ENCODE data around the gene SLC16A4. TPM values are rescaled to one million over a fixed set of nuclear protein-coding genes. Genes with fewer than 3 reads are reported as not detected.

Gene SLC16A4
- total and polyA plus RNA-seq, 10 donors = 1.5 to 6.9 (median 4.8) TPM

GRCh38 chr1:110337704-110338308, 53.0 kb downstream of the SLC16A4 start:
- TF ChIP-seq POLR2A (IDR thresholded peaks at IDR 0.05) (no peak), CTCF (IDR thresholded peaks at IDR 0.05 in 8 of 11, conservative IDR thresholded peaks at IDR 0.05 in 3 of 11) (no peak)
- Histone ChIP-seq H3K27ac (peak overlapping the region; percentile 97 to 100 (median 98)), H3K9me3 (no peaks in the 10 kb centered on the region), H3K4me1 (peaks cover 36 to 49% (median 38%) of the 10 kb centered on the region in 6 donors), H3K36me3 (peaks cover 0 to 24% (median 18%) of the 10 kb centered on the region in 6 donors), H3K27me3 (replicated peaks in 1 of 7) (no peaks in the 10 kb centered on the region), H3K4me3 (peak overlapping the region; percentile 50 to 99 (median 97))
- 0 to 1% (median 0%) methylated on average over 31 to 36 of the region's 36 CpGs for WGBS, 5 donors
- intact Hi-C loops (cut with DNase I; ENCODE audit: low total_unique reads) = loop anchor here (5.0 kb wide), 1 partner anchor 69 kb away; the partner anchor contains the start of gene LAMTOR5
- DNase-seq = peak; percentile 92

GRCh38 chr1:110336300-110337039, 54.4 kb downstream of the SLC16A4 start:
- TF ChIP-seq POLR2A (IDR thresholded peaks at IDR 0.05) (no peak), POLR2AphosphoS5 (IDR thresholded peaks at IDR 0.05) (no peak), CTCF (IDR thresholded peaks at IDR 0.05 in 8 of 11, conservative IDR thresholded peaks at IDR 0.05 in 3 of 11) (no peak)
- Histone ChIP-seq H3K4me1 (peaks cover 22 to 36% (median 25%) of the 10 kb centered on the region in 6 donors), H3K27me3 (replicated peaks in 1 of 7) (no peaks in the 10 kb centered on the region), H3K36me3 (peaks cover 0 to 11% (median 10%) of the 10 kb centered on the region in 6 donors), H3K9me3 (no peaks in the 10 kb centered on the region), H3K27ac (peak overlapping the region in 3 of 8 donors; percentile 97 to 100 (median 98)), H3K4me3 (no peak overlapping the region)
- intact Hi-C loops (cut with DNase I; ENCODE audit: low total_unique reads) = loop anchor here (5.0 kb wide), 1 partner anchor 71 kb away; the partner anchor contains the start of gene LAMTOR5
- DNase-seq = no peak
- WGBS, 5 donors = 72 to 88% (median 74%) methylated on average over 1 of the region's 1 CpG

GRCh38 chr1:110335265-110335664, 55.6 kb downstream of the SLC16A4 start:
- WGBS, 5 donors = 88 to 100% (median 93%) methylated on average over 1 of the region's 1 CpG
- no peak overlapping the region for H3K27ac ChIP-seq
- H3K9me3 ChIP-seq = no peaks in the 10 kb centered on the region
- H3K4me3 ChIP-seq = no peak overlapping the region
- H3K4me1 ChIP-seq = peaks cover 10 to 24% (median 13%) of the 10 kb centered on the region in 6 donors
- H3K27me3 ChIP-seq (replicated peaks in 1 of 7) = no peaks in the 10 kb centered on the region
- no peak for TF ChIP-seq CTCF (IDR thresholded peaks at IDR 0.05 in 8 of 11, conservative IDR thresholded peaks at IDR 0.05 in 3 of 11)
- no peak for TF ChIP-seq POLR2AphosphoS5 (IDR thresholded peaks at IDR 0.05)
- no peak for TF ChIP-seq POLR2A (IDR thresholded peaks at IDR 0.05)
- intact Hi-C loops (cut with DNase I; ENCODE audit: low total_unique reads) = loop anchor here (5.0 kb wide), 1 partner anchor 72 kb away; the partner anchor contains the start of gene LAMTOR5
- H3K36me3 ChIP-seq = no peaks in the 10 kb centered on the region
- no peak for DNase-seq

- H3K4me3 ChIP-seq = no peak overlapping the region
Observed at GRCh38 chr1:110328700-110329099, 62.1 kb downstream of the SLC16A4 start.

More at GRCh38 chr1:110328700-110329099, 62.1 kb downstream of the SLC16A4 start:
- Histone ChIP-seq H3K9me3 (no peaks in the 10 kb centered on the region), H3K27ac (no peak overlapping the region), H3K4me1 (no peaks in the 10 kb centered on the region), H3K36me3 (no peaks in the 10 kb centered on the region), H3K27me3 (replicated peaks in 1 of 7) (no peaks in the 10 kb centered on the region)
- DNase-seq = no peak
- WGBS, 5 donors = 94 to 97% (median 95%) methylated on average over 3 of the region's 3 CpGs
- intact Hi-C loops (cut with DNase I; ENCODE audit: low total_unique reads) = no loop called here
- no peak for TF ChIP-seq CTCF (IDR thresholded peaks at IDR 0.05 in 8 of 11, conservative IDR thresholded peaks at IDR 0.05 in 3 of 11)
- no peak for TF ChIP-seq POLR2A (IDR thresholded peaks at IDR 0.05)
- no peak for TF ChIP-seq POLR2AphosphoS5 (IDR thresholded peaks at IDR 0.05)

Data from spleen (tissue), 11 donors.